ENCODE results near the gene C17orf107.

The C17orf107 gene

GRCh38 chr17:4948931-4949320, 49.6 kb downstream of the C17orf107 start:
- H3K27me3 ChIP-seq (ENCODE audit: control insufficient read depth, insufficient read depth, low read length, poor library complexity, severe bottlenecking): no peaks in the 10 kb centered on the region
- H3K4me3 ChIP-seq (ENCODE audit: insufficient read depth, low read depth, low read length): peak overlapping the region; percentile 97
- H3K9me3 ChIP-seq (ENCODE audit: control insufficient read depth, low read length): no peaks in the 10 kb centered on the region
- WGBS, 2 experiments: 0% methylated on average over 40 of the region's 40 CpGs
- peaks cover 25% of the 10 kb centered on the region for H3K4me1 ChIP-seq (ENCODE audit: control insufficient read depth, insufficient read depth, low read length)
- H3K27ac ChIP-seq (ENCODE audit: insufficient read depth, low read depth, low read length, poor library complexity, severe bottlenecking): peak overlapping the region; percentile 91
- peaks cover 12% of the 10 kb centered on the region for H3K36me3 ChIP-seq (ENCODE audit: control insufficient read depth, insufficient read depth, low read length)

- Histone ChIP-seq H3K4me3 (ENCODE audit: insufficient read depth, low read depth, low read length) (peak overlapping the region; percentile 97), H3K27me3 (ENCODE audit: control insufficient read depth, insufficient read depth, low read length, poor library complexity, severe bottlenecking) (no peaks in the 10 kb centered on the region), H3K27ac (ENCODE audit: insufficient read depth, low read depth, low read length, poor library complexity, severe bottlenecking) (peak overlapping the region; percentile 91), H3K36me3 (ENCODE audit: control insufficient read depth, insufficient read depth, low read length) (peaks cover 12% of the 10 kb centered on the region), H3K4me1 (ENCODE audit: control insufficient read depth, insufficient read depth, low read length) (peaks cover 25% of the 10 kb centered on the region), H3K9me3 (ENCODE audit: control insufficient read depth, low read length) (no peaks in the 10 kb centered on the region)
- WGBS, 2 experiments: 0% methylated on average over 75 of the region's 75 CpGs
These were observed 50.2 kb downstream of the C17orf107 start for GRCh38 chr17:4949321-4950074.

GRCh38 chr17:4950075-4950745, 50.9 kb downstream of the C17orf107 start:
- 1% methylated on average over 52 of the region's 52 CpGs for WGBS, 2 experiments
- H3K4me3 ChIP-seq (ENCODE audit: insufficient read depth, low read depth, low read length): peak overlapping the region; percentile 97

GRCh38 chr17:4950746-4951204, 51.4 kb downstream of the C17orf107 start, which contains the start of gene ENO3:
Gene ENO3 (plus strand): TSS chr17:4951119. CDS start chr17:4951830, 711 bp downstream.
- Histone ChIP-seq H3K9me3 (ENCODE audit: control insufficient read depth, low read length) (no peaks in the 10 kb centered on the region), H3K27me3 (ENCODE audit: control insufficient read depth, insufficient read depth, low read length, poor library complexity, severe bottlenecking) (no peaks in the 10 kb centered on the region), H3K4me1 (ENCODE audit: control insufficient read depth, insufficient read depth, low read length) (peaks cover 25% of the 10 kb centered on the region), H3K4me3 (ENCODE audit: insufficient read depth, low read depth, low read length) (peak within 1 kb of the TSS; percentile 97), H3K36me3 (ENCODE audit: control insufficient read depth, insufficient read depth, low read length) (no peaks in the 10 kb centered on the region), H3K27ac (ENCODE audit: insufficient read depth, low read depth, low read length, poor library complexity, severe bottlenecking) (peak within 1 kb of the TSS; percentile 91)
- 14 to 19% methylated on average over 7 of the region's 7 CpGs for WGBS, 2 experiments

More at GRCh38 chr17:4950075-4950745, 50.9 kb downstream of the C17orf107 start:
- peaks cover 25% of the 10 kb centered on the region for H3K4me1 ChIP-seq (ENCODE audit: control insufficient read depth, insufficient read depth, low read length)
- H3K36me3 ChIP-seq (ENCODE audit: control insufficient read depth, insufficient read depth, low read length): peaks cover 5% of the 10 kb centered on the region
- H3K9me3 ChIP-seq (ENCODE audit: control insufficient read depth, low read length): no peaks in the 10 kb centered on the region
- H3K27ac ChIP-seq (ENCODE audit: insufficient read depth, low read depth, low read length, poor library complexity, severe bottlenecking): peak overlapping the region; percentile 91
- H3K27me3 ChIP-seq (ENCODE audit: control insufficient read depth, insufficient read depth, low read length, poor library complexity, severe bottlenecking): no peaks in the 10 kb centered on the region

- Histone ChIP-seq H3K27me3 (ENCODE audit: control insufficient read depth, insufficient read depth, low read length, poor library complexity, severe bottlenecking) (no peaks in the 10 kb centered on the region), H3K4me3 (ENCODE audit: insufficient read depth, low read depth, low read length) (peak overlapping the region; percentile 97), H3K9me3 (ENCODE audit: control insufficient read depth, low read length) (no peaks in the 10 kb centered on the region), H3K27ac (ENCODE audit: insufficient read depth, low read depth, low read length, poor library complexity, severe bottlenecking) (no peak overlapping the region), H3K4me1 (ENCODE audit: control insufficient read depth, insufficient read depth, low read length) (peaks cover 21% of the 10 kb centered on the region), H3K36me3 (ENCODE audit: control insufficient read depth, insufficient read depth, low read length) (no peaks in the 10 kb centered on the region)
- WGBS, 2 experiments: 76 to 78% methylated on average over 3 of the region's 3 CpGs
These were observed 52.1 kb downstream of the C17orf107 start for GRCh38 chr17:4951486-4951885.
